ENCODE data around the gene MTR. TPM values are rescaled to one million over a fixed set of nuclear protein-coding genes. Genes with fewer than 3 reads are reported as not detected.

Gene MTR
- total RNA-seq, 1 experiment from 2014 or later: 35.5 TPM

GRCh38 chr1:236858165-236858564 is 63.1 kb downstream of the MTR start:
- no peak for TF ChIP-seq CTCF (conservative IDR thresholded peaks at IDR 0.05)
- Mint-ChIP-seq H3K27ac (0 out of 7 replicates have a peak overlapping the region, but pooled peaks of 1 of the 3 experiments have one; percentile 29), H3K36me3 (ENCODE audit: insufficient read depth in 1 of 3, low read depth in 3 of 3) (peaks cover 21 to 55% (median 35%) of the 10 kb centered on the region in 3 experiments; a peak in 6 of 7 replicates), H3K4me3 (no peak overlapping the region), H3K27me3 (ENCODE audit: low read depth) (no peaks in the 10 kb centered on the region), H3K4me1 (no peaks in the 10 kb centered on the region), H3K9me3 (no peaks in the 10 kb centered on the region)
- no peak overlapping the region for H3K56ac ChIP-seq (ENCODE audit: insufficient read length, low read depth, low read length)
- no peak overlapping the region for H2BK5ac ChIP-seq (ENCODE audit: insufficient read length, low read length)
- no peak overlapping the region for H2BK120ac ChIP-seq (ENCODE audit: low read depth, low read length, poor library complexity, severe bottlenecking)
- no peak overlapping the region for H2BK15ac ChIP-seq (ENCODE audit: low read depth, low read length)
- no peak for DNase-seq
- no peaks in the 10 kb centered on the region for H3K79me2 ChIP-seq (ENCODE audit: insufficient read depth, low read length)
- H3K23ac ChIP-seq (ENCODE audit: insufficient read length, low read depth, low read length): no peak overlapping the region
- no peak overlapping the region for H4K5ac ChIP-seq (ENCODE audit: insufficient read length, low read depth, low read length)
- WGBS (ENCODE audit: extremely low coverage, insufficient read length, low lambda C conversion rate): no CpG with 5 or more reads among the region's 7 CpGs
- H3K9me3 ChIP-seq (ENCODE audit: control insufficient read depth, low read depth, low read length): no peaks in the 10 kb centered on the region
- H3K14ac ChIP-seq (ENCODE audit: insufficient read depth, low read length): no peak overlapping the region
- H4K91ac ChIP-seq (ENCODE audit: insufficient read length, low read depth, low read length): no peak overlapping the region
- no peak overlapping the region for H3K4me2 ChIP-seq (ENCODE audit: insufficient read depth, insufficient read length, low read length)
- H3K4ac ChIP-seq (ENCODE audit: low read depth, low read length): no peak overlapping the region
- no peaks in the 10 kb centered on the region for H3K4me1 ChIP-seq (ENCODE audit: insufficient read depth, low read length)
- H4K20me1 ChIP-seq (ENCODE audit: control insufficient read depth, insufficient read depth, insufficient read length): no peaks in the 10 kb centered on the region
- H2BK20ac ChIP-seq (ENCODE audit: low read depth, low read length, poor library complexity, severe bottlenecking): no peak overlapping the region
- H3K9ac ChIP-seq (ENCODE audit: extremely low read depth, insufficient read length, low read length): no peak overlapping the region
- no peak overlapping the region for H2AK5ac ChIP-seq (ENCODE audit: insufficient read length, low read length)
- H2AFZ ChIP-seq (ENCODE audit: low read length): no peak overlapping the region
- no peak overlapping the region for H2BK12ac ChIP-seq (ENCODE audit: insufficient read length, low read depth, low read length)
- H3K27me3 ChIP-seq (ENCODE audit: insufficient read depth, low read length): no peaks in the 10 kb centered on the region
- no peak overlapping the region for H4K8ac ChIP-seq (replicated peaks; ENCODE audit: insufficient read length, low read depth, low read length)
- H3K23me2 ChIP-seq (ENCODE audit: insufficient read length, low read depth, low read length, poor library complexity, severe bottlenecking): no peaks in the 10 kb centered on the region
- H3K79me1 ChIP-seq (ENCODE audit: insufficient read depth, low read depth, low read length, poor library complexity, severe bottlenecking): no peaks in the 10 kb centered on the region
- H3K27ac ChIP-seq (ENCODE audit: insufficient read length, low read depth, low read length): no peak overlapping the region
- H3T11ph ChIP-seq (ENCODE audit: low read length): no peak overlapping the region
- no peak overlapping the region for H3K18ac ChIP-seq (ENCODE audit: insufficient read length, low read depth, low read length)
